DND-41 (cell line): ENCODE measurements around the gene SOCS7.

Experiments
- EZH2 ChIP-seq: IDR thresholded peaks from 3 replicates; pipeline ENCODE4 v1.6.1; 2012; ENCODE audit warnings: borderline replicate concordance, low read depth, mild to moderate bottlenecking, moderate library complexity, low read length, inconsistent platforms; ENCODE audit not compliant: severe bottlenecking
- TF ChIP-seq, protein P1 (sequence below): IDR thresholded peaks from 2 replicates; pipeline ENCODE4 v1.5.1; 2012; ENCODE audit warnings: borderline replicate concordance, low read length, moderate library complexity, mild to moderate bottlenecking; ENCODE audit not compliant: poor library complexity, severe bottlenecking; ENCODE audit errors: extremely low read depth

- no peak for TF ChIP-seq EZH2
- TF ChIP-seq, protein P1, sequence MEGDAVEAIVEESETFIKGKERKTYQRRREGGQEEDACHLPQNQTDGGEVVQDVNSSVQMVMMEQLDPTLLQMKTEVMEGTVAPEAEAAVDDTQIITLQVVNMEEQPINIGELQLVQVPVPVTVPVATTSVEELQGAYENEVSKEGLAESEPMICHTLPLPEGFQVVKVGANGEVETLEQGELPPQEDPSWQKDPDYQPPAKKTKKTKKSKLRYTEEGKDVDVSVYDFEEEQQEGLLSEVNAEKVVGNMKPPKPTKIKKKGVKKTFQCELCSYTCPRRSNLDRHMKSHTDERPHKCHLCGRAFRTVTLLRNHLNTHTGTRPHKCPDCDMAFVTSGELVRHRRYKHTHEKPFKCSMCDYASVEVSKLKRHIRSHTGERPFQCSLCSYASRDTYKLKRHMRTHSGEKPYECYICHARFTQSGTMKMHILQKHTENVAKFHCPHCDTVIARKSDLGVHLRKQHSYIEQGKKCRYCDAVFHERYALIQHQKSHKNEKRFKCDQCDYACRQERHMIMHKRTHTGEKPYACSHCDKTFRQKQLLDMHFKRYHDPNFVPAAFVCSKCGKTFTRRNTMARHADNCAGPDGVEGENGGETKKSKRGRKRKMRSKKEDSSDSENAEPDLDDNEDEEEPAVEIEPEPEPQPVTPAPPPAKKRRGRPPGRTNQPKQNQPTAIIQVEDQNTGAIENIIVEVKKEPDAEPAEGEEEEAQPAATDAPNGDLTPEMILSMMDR, result no peak
Observed at GRCh38 chr17:38363016-38363415, 11.4 kb downstream of the SOCS7 start.
